ENCODE results near the gene TLNRD1. TPM values are rescaled to one million over a fixed set of nuclear protein-coding genes. Genes with fewer than 3 reads are reported as not detected.

TLNRD1 gene
- total RNA-seq, 1 donor = 13.4 TPM

GRCh38 chr15:81015621-81016488 lies 15.1 kb downstream of the TLNRD1 start:
- no peak for TF ChIP-seq CTCF (IDR thresholded peaks at IDR 0.05; ENCODE audit: insufficient read depth, low read depth, low read length)
- no peak for DNase-seq (ENCODE audit: low read depth)

GRCh38 chr15:81016489-81017068 lies 15.9 kb downstream of the TLNRD1 start:
- DNase-seq (ENCODE audit: low read depth) = no peak
- TF ChIP-seq CTCF (IDR thresholded peaks at IDR 0.05; ENCODE audit: insufficient read depth, low read depth, low read length) = no peak
- H3K4me3 ChIP-seq (ENCODE audit: low read depth, low read length) = no peak overlapping the region

More at GRCh38 chr15:81015621-81016488, 15.1 kb downstream of the TLNRD1 start:
- H3K4me3 ChIP-seq (ENCODE audit: low read depth, low read length) = no peak overlapping the region

- DNase-seq (ENCODE audit: low read depth) = no peak
- no peak for TF ChIP-seq CTCF (IDR thresholded peaks at IDR 0.05; ENCODE audit: insufficient read depth, low read depth, low read length)
- H3K4me3 ChIP-seq (ENCODE audit: low read depth, low read length) = no peak overlapping the region
Observed at GRCh38 chr15:81018197-81018596, 17.5 kb downstream of the TLNRD1 start.

GRCh38 chr15:81021321-81021720 lies 20.6 kb downstream of the TLNRD1 start:
- no peak overlapping the region for H3K4me3 ChIP-seq (ENCODE audit: low read depth, low read length)
- TF ChIP-seq CTCF (IDR thresholded peaks at IDR 0.05; ENCODE audit: insufficient read depth, low read depth, low read length) = no peak
- DNase-seq (ENCODE audit: low read depth) = no peak

DNA sequence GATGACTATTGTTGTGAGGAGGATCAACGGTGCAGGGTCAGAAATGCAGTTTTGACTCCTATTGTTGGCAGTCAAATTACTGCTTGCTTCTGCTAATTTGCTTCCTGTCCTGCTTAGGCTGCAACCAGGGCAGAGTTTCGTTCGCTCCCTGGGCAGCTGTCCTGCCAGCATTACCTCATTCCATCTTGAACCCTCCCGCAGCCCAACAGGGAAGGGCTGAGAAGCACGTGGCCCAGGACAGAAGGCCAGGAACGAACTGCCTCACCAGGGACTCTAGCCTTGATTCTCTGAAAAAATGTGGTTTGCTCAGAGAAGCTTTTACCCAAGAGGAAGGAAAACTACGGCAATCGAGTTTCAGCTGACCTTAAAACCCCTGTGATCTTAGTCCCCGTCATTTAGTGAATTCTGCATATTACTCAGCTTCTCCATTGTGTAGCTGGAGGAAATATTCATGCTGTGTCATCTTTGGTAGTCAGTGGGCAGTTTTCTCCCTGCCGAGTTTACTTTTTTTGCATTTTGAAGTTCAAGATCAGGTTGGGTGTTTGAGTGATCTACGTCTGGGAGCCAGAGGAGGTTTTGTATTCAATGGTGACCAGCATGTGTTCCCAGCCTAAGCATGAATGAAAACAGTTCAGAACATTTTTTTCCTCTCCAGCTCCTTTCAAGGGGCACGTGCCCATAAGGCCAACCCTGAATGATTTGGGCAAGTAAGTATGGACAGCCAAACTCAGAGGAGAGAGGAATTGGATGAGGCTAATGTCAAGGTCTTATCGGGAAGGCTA lies 23.0 kb downstream of the TLNRD1 start:
- no peak overlapping the region for H3K4me3 ChIP-seq (ENCODE audit: low read depth, low read length)
- TF ChIP-seq CTCF (IDR thresholded peaks at IDR 0.05; ENCODE audit: insufficient read depth, low read depth, low read length) = no peak
- DNase-seq (ENCODE audit: low read depth) = peak; percentile 59

DNA sequence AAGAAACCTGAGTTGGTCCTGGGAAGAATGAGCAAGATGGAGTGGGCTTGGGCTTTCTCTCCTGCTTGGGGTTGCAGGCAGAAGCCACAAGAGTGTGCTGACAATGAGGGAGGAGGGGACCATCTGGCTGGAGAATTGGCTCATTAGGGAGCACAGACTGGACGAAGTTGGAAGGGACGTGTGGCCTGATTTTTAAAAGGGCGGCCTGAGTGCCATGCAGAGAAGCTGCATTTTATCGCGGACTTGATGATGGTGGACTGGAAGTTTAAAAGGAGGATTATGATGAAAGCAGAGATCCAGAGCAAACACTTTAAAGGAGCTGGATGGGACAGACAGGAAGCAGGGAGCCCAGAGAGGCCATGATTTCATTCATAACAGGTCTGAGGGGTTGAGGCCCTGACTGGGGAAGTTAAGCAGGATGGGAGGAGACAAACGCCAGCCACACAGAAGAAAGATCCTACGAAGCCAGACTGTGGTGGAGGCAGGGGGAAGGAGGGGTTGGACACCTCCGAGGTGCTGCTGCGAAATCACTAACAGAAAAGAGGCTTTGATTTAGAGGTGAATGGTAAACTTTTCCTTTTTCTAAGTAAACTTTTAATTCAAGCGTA lies 23.6 kb downstream of the TLNRD1 start:
- no peak for DNase-seq (ENCODE audit: low read depth)
- no peak overlapping the region for H3K4me3 ChIP-seq (ENCODE audit: low read depth, low read length)
- no peak for TF ChIP-seq CTCF (IDR thresholded peaks at IDR 0.05; ENCODE audit: insufficient read depth, low read depth, low read length)

Measured in fibroblast of villous mesenchyme (primary cell).